ENCODE data around the gene IL22RA2. TPM values are rescaled to one million over a fixed set of nuclear protein-coding genes. Genes with fewer than 3 reads are reported as not detected.

The IL22RA2 gene
- total RNA-seq, 1 experiment from 2014 or later: not detected

DNA sequence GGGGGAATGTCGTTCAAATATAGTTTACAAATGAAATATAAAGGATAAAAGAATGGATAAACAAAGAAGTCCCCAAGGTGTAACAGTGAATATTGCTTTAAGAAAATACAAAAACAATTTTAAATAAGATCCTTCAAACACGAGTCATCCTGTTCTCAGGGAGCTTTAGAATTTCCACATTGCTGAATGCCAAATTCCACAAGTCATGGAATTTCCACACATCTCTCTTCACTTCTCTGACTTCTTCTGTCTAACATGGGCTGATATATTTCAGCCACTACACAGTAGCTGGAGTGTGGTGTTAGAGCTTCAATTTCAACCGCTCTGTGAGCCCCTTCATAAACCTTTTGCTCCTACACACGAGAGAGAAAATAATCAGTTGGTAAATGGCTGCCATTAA, 28.0 kb downstream of the IL22RA2 start:
- Histone ChIP-seq H3K23me2 (ENCODE audit: insufficient read length, low read depth, low read length, poor library complexity, severe bottlenecking) (no peaks in the 10 kb centered on the region), H3K23ac (ENCODE audit: insufficient read length, low read depth, low read length) (no peak overlapping the region), H2AK5ac (ENCODE audit: insufficient read length, low read length) (no peak overlapping the region), H3K79me1 (ENCODE audit: insufficient read depth, low read depth, low read length, poor library complexity, severe bottlenecking) (no peaks in the 10 kb centered on the region), H3K56ac (ENCODE audit: insufficient read length, low read depth, low read length) (no peak overlapping the region), H2BK120ac (ENCODE audit: low read depth, low read length, poor library complexity, severe bottlenecking) (no peak overlapping the region), H3K79me2 (ENCODE audit: insufficient read depth, low read length) (no peaks in the 10 kb centered on the region), H2BK12ac (ENCODE audit: insufficient read length, low read depth, low read length) (no peak overlapping the region), H3K14ac (ENCODE audit: insufficient read depth, low read length) (no peak overlapping the region), H2BK15ac (ENCODE audit: low read depth, low read length) (no peak overlapping the region), H3K4ac (ENCODE audit: low read depth, low read length) (no peak overlapping the region), H3K4me1 (ENCODE audit: insufficient read depth, low read length) (no peaks in the 10 kb centered on the region), H4K5ac (ENCODE audit: insufficient read length, low read depth, low read length) (no peak overlapping the region), H3K9ac (ENCODE audit: extremely low read depth, insufficient read length, low read length) (no peak overlapping the region), H3K18ac (ENCODE audit: insufficient read length, low read depth, low read length) (no peak overlapping the region), H3K27ac (ENCODE audit: insufficient read length, low read depth, low read length) (no peak overlapping the region), H3K9me3 (ENCODE audit: control insufficient read depth, low read depth, low read length) (no peaks in the 10 kb centered on the region), H3K4me2 (ENCODE audit: insufficient read depth, insufficient read length, low read length) (no peak overlapping the region), H2BK20ac (ENCODE audit: low read depth, low read length, poor library complexity, severe bottlenecking) (no peak overlapping the region), H3K27me3 (ENCODE audit: insufficient read depth, low read length) (no peaks in the 10 kb centered on the region), H2AFZ (ENCODE audit: low read length) (no peak overlapping the region), H2BK5ac (ENCODE audit: insufficient read length, low read length) (no peak overlapping the region), H4K20me1 (ENCODE audit: control insufficient read depth, insufficient read depth, insufficient read length) (no peaks in the 10 kb centered on the region), H4K8ac (replicated peaks; ENCODE audit: insufficient read length, low read depth, low read length) (no peak overlapping the region), H4K91ac (ENCODE audit: insufficient read length, low read depth, low read length) (no peak overlapping the region), H3T11ph (ENCODE audit: low read length) (no peak overlapping the region)
- WGBS (ENCODE audit: extremely low coverage, insufficient read length, low lambda C conversion rate): no CpG with 5 or more reads among the region's 4 CpGs
- Mint-ChIP-seq H3K9me3 (no peaks in the 10 kb centered on the region), H3K4me1 (no peaks in the 10 kb centered on the region), H3K27ac (no peak overlapping the region), H3K27me3 (ENCODE audit: low read depth) (peaks cover 2% of the 10 kb centered on the region; the same call in 1 of the 2 replicates), H3K36me3 (ENCODE audit: insufficient read depth in 1 of 3, low read depth in 3 of 3) (no peaks in the 10 kb centered on the region), H3K4me3 (no peak overlapping the region)
- DNase-seq: no peak
- TF ChIP-seq CTCF (conservative IDR thresholded peaks at IDR 0.05): no peak
